NT2/D1 (cell line): ENCODE measurements around the gene CTNNAL1.

Experiments
- SUZ12 ChIP-seq: IDR thresholded peaks from 2 replicates; pipeline ENCODE4 v1.6.1; 2011; ENCODE audit not compliant: insufficient read length, insufficient read depth; ENCODE audit errors: extremely low read depth
- YY1 ChIP-seq: IDR thresholded peaks from 2 replicates; pipeline ENCODE4 v1.6.1; 2011; ENCODE audit not compliant: insufficient read length, insufficient read depth
- ZNF274 ChIP-seq: IDR thresholded peaks from 2 replicates; pipeline ENCODE4 v1.6.1; 2011; ENCODE audit warnings: mild to moderate bottlenecking, low read depth, low read length

GRCh38 chr9:108972626-108973209, 40.6 kb downstream of the CTNNAL1 start:
- TF ChIP-seq SUZ12: no peak
- TF ChIP-seq ZNF274: no peak
- no peak for TF ChIP-seq YY1
